ENCODE results near the gene MACIR. TPM values are rescaled to one million over a fixed set of nuclear protein-coding genes. Genes with fewer than 3 reads are reported as not detected.
A peak's percentile ranks its signal among the peaks of the same experiment; 100 is the strongest.

MACIR gene
- total and polyA plus RNA-seq, 8 donors, result 7.0 to 13.6 (median 12.1) TPM

DNA sequence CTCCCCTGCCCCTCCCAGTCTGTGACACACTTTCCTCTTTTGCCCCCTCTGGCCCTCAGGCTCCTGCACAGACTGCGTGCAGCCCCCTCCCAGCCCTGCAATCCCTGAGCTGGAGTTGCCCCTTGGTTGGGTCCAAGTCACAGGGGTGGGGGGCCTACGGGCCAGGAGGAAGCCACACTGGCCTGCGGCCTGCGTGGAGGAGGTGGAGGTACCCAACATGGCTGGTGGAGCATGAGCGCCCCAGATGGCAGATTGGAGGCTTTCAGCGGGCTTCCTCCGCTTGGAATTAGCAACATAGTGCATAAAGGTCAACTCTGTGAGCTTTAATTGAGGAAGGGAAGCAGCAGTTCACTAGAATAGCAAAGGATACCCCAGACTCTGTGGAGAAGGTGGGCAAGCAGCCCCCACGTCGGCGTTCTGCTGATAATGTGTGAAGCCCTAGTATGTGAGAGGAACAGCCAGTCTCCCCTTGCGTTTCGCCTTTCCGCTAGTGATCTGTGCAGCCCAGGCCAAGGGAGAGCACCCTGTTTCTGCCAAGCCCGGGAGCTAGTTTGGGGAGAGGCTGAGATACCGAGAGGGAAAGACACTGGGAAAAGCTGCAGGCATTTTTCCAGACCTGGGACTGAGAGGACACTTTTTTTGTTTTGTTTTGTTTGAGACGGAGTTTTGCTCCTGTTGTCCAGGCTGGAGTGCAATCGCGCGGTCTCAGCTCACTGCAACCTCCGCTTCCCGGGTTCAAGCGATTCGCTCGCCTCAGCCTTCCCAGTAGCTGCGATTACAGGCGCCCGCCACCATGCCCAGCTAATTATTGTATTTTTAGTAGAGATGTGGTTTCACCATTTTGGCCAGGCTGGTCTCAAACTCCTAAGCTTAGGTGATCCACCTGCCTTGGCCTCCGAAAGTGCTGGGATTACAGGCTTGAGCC, 35.3 kb upstream of the MACIR start:
- TF ChIP-seq, protein P1, sequence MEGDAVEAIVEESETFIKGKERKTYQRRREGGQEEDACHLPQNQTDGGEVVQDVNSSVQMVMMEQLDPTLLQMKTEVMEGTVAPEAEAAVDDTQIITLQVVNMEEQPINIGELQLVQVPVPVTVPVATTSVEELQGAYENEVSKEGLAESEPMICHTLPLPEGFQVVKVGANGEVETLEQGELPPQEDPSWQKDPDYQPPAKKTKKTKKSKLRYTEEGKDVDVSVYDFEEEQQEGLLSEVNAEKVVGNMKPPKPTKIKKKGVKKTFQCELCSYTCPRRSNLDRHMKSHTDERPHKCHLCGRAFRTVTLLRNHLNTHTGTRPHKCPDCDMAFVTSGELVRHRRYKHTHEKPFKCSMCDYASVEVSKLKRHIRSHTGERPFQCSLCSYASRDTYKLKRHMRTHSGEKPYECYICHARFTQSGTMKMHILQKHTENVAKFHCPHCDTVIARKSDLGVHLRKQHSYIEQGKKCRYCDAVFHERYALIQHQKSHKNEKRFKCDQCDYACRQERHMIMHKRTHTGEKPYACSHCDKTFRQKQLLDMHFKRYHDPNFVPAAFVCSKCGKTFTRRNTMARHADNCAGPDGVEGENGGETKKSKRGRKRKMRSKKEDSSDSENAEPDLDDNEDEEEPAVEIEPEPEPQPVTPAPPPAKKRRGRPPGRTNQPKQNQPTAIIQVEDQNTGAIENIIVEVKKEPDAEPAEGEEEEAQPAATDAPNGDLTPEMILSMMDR (IDR thresholded peaks at IDR 0.05), result no peak
- Histone ChIP-seq H3K4me3 (no peak overlapping the region), H3K27ac (no peak overlapping the region), H3K36me3 (no peaks in the 10 kb centered on the region), H3K4me1 (no peaks in the 10 kb centered on the region), H3K27me3 (no peaks in the 10 kb centered on the region), H3K9me3 (no peaks in the 10 kb centered on the region)
- intact Hi-C loops (cut with DNase I), result no loop called here
- ATAC-seq (no peak), DNase-seq (peak in 1 of 4 donors; percentile 71)

DNA sequence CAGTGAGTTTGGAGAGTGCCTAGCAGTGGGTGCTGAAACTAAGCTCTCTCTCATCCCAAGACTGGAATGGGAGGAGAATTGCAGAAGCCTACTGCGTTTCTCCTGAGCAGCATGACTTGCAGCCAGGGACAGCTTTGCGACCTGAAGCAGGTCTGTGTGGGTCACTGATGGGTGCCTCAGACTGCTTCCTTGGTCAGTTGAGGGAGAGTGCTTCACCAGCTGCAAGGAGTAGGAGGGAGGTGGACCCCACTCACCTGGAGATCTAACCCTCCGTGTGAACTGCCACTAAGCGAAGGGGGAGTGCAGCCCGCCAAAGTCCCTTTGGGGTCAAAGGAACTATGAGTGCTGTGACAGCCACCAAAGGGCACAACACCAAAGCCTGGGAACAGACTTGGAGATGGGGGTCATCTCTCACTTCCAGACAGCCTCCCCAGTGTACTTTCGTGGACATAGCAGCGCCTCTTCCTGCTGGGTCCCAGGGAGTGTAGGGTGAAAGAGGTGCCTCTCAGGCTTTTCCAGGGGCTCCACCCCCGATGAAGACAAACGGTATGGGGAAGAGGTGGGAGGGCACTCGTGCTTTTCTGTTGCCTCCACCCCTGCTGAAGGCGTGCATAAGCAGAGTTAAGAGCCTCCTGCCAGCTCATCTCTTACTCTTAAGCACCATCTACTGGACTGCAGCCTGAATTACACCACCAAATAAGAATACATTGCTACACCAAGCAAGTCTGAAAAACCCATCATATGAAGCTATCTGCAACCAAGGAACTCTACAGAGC, 34.3 kb upstream of the MACIR start:
- no peaks in the 10 kb centered on the region for H3K4me1 ChIP-seq
- H3K9me3 ChIP-seq, result no peaks in the 10 kb centered on the region
- intact Hi-C loops (cut with DNase I), result no loop called here
- no peaks in the 10 kb centered on the region for H3K36me3 ChIP-seq
- no peak overlapping the region for H3K4me3 ChIP-seq
- no peak overlapping the region for H3K27ac ChIP-seq
- peak in 3 of 4 donors; percentile 9 to 36 (median 28) for DNase-seq
- ATAC-seq, result peak; percentile 99
- TF ChIP-seq, protein P1 (IDR thresholded peaks at IDR 0.05), result peak; percentile 55 to 69
- no peaks in the 10 kb centered on the region for H3K27me3 ChIP-seq

DNA sequence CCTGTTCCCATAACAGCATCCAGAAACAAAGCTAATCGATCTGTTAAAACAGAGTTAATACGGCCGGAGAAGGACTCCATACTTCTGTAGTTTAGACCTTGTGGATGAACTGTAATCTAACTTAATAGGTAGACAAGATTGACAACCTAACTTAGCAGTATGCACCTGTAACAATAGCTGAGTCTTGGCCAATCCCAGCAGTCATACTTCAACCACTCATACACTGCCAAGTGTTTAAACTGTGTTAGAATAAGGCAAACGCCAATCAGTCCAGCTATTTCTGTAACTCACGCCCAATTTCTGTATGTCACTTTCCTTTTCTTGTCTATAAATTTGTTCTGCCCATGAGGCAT, 33.7 kb upstream of the MACIR start:
- Histone ChIP-seq H3K27ac (no peak overlapping the region), H3K9me3 (no peaks in the 10 kb centered on the region), H3K27me3 (no peaks in the 10 kb centered on the region), H3K4me1 (no peaks in the 10 kb centered on the region), H3K36me3 (no peaks in the 10 kb centered on the region), H3K4me3 (no peak overlapping the region)
- TF ChIP-seq, protein P1 (IDR thresholded peaks at IDR 0.05), result no peak
- peak; percentile 20 for ATAC-seq
- DNase-seq, result no peak
- intact Hi-C loops (cut with DNase I), result no loop called here

DNA sequence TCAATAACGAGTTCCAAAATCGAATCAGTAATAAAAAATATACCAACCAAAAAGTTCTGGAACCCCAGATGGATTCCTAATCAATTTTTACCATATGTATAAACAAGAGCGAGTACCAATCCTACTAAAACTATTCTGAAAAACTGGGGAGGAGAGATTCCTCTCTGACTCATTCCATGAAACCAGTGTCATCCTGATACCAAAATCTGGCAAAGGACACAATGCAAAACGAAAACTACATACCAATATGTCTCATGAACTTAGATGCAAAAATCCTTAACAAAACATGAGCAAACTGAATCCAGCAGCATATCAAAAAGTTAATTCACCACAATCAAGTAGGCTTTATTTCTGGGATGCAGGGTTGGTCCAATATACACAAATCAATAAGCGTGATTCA, 30.5 kb upstream of the MACIR start:
- ATAC-seq, result no peak
- TF ChIP-seq, protein P1 (IDR thresholded peaks at IDR 0.05), result no peak
- Histone ChIP-seq H3K27me3 (no peaks in the 10 kb centered on the region), H3K9me3 (no peaks in the 10 kb centered on the region), H3K4me3 (no peak overlapping the region), H3K27ac (no peak overlapping the region), H3K36me3 (no peaks in the 10 kb centered on the region), H3K4me1 (no peaks in the 10 kb centered on the region)
- DNase-seq, result no peak
- intact Hi-C loops (cut with DNase I), result no loop called here

DNA sequence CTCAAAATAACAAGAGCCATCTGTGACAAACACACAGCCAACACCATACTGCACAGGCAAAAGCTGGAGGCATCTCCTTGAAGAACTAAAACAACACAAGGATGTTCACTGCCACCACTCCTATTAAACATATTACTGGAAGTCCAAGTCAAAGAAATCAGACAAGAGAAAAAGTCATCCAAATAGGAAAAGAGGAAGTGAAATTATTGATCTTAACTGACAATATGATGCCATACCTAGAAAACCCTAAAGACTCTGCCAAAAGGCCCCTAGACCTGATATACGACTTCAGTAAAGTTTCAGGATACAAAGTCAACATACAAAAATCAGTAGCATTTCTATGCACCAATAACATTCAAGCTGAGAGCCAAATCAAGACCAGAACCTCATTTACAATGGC, 30.0 kb upstream of the MACIR start:
- no peak overlapping the region for H3K4me3 ChIP-seq
- H3K9me3 ChIP-seq, result no peaks in the 10 kb centered on the region
- no peaks in the 10 kb centered on the region for H3K36me3 ChIP-seq
- no peaks in the 10 kb centered on the region for H3K4me1 ChIP-seq
- TF ChIP-seq, protein P1 (IDR thresholded peaks at IDR 0.05), result no peak
- ATAC-seq (no peak), DNase-seq (no peak)
- no peak overlapping the region for H3K27ac ChIP-seq
- intact Hi-C loops (cut with DNase I), result no loop called here
- no peaks in the 10 kb centered on the region for H3K27me3 ChIP-seq

Data from left lung (tissue), 10 donors.